22Rv1 (cell line): Measurements from ENCODE around the gene TIE1.

Experiments used
- ZFX ChIP-seq: fragments of 450-650 bp; IDR thresholded peaks from 2 replicates; pipeline ENCODE4 v1.6.1; 2017; ENCODE audit warnings: antibody characterized with exemption, borderline replicate concordance
- TF ChIP-seq, protein P1 (sequence below): fragments of 450-650 bp; IDR thresholded peaks from 2 replicates; pipeline ENCODE4 v1.5.1; 2017; ENCODE audit warnings: mild to moderate bottlenecking

DNA sequence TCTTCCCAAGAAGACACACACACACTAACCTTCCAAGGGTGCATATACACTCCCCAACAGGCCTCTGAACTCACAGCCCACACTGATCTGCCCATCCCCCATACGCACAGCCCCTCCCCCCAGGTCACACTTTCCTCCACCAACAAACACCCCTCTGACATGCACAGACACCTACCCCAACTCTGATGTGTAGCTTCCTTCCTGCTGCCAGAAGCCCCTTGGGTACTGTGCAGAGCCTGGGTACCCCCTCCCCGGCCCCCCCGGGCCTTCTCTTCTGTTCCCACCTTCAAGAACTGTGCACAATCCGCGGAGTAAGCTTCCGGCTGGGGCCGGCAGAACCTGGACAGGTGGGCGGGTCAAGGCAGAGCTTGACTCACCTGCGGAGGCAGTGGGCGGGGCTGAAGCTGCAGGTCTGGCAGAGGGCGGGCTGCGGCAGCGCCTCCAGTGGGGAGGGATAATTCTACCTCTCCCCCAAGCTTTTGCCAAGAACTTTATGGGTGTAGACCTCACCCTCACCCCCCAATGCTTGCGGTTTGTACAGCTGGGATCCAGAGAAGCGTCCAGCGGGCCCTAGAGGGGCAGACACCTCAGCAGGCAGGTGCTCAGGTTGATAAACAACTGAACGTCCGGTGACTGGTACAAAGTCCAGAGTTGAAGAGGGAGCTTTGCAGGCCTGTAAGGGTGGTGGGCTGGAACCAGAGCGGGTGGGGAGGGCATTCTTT, 15.4 kb upstream of the TIE1 start, which contains the start of gene C1orf210:
- TF ChIP-seq, protein P1, sequence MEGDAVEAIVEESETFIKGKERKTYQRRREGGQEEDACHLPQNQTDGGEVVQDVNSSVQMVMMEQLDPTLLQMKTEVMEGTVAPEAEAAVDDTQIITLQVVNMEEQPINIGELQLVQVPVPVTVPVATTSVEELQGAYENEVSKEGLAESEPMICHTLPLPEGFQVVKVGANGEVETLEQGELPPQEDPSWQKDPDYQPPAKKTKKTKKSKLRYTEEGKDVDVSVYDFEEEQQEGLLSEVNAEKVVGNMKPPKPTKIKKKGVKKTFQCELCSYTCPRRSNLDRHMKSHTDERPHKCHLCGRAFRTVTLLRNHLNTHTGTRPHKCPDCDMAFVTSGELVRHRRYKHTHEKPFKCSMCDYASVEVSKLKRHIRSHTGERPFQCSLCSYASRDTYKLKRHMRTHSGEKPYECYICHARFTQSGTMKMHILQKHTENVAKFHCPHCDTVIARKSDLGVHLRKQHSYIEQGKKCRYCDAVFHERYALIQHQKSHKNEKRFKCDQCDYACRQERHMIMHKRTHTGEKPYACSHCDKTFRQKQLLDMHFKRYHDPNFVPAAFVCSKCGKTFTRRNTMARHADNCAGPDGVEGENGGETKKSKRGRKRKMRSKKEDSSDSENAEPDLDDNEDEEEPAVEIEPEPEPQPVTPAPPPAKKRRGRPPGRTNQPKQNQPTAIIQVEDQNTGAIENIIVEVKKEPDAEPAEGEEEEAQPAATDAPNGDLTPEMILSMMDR = peak; percentile 84
- no peak for TF ChIP-seq ZFX
